Stimulated activated CD8-positive, alpha-beta memory T cell treated with anti-CD3 and anti-CD28 coated beads, Interleukin-12 subunit alpha, Interleukin-12 subunit beta, amount 100 ng/mL, for 4 hours (primary cell): ENCODE measurements around the gene HMX2.

Source experiments
- DNase-seq: peaks from one replicate; pipeline ENCODE4 v3.0.0-alpha.2; 2020; ENCODE audit warnings: low read depth

The HMX2 gene

GRCh38 chr10:123139165-123139520, 8.8 kb upstream of the HMX2 start:
- DNase-seq, result no peak

GRCh38 chr10:123139521-123140163, 8.3 kb upstream of the HMX2 start:
- DNase-seq, result no peak

- no peak for DNase-seq
Measured at GRCh38 chr10:123140164-123140982, 7.6 kb upstream of the HMX2 start.

GRCh38 chr10:123140983-123141390, 6.9 kb upstream of the HMX2 start:
- no peak for DNase-seq

- no peak for DNase-seq
Measured at GRCh38 chr10:123141791-123142700, 5.9 kb upstream of the HMX2 start.

GRCh38 chr10:123142701-123143161, 5.2 kb upstream of the HMX2 start:
- DNase-seq, result no peak

- no peak for DNase-seq
Measured at GRCh38 chr10:123143162-123143824, 4.6 kb upstream of the HMX2 start.

GRCh38 chr10:123143825-123144168, 4.1 kb upstream of the HMX2 start:
- DNase-seq, result no peak

GRCh38 chr10:123144697-123145541, 3.0 kb upstream of the HMX2 start:
- DNase-seq, result no peak

- no peak for DNase-seq
Measured at GRCh38 chr10:123145542-123146012, 2.4 kb upstream of the HMX2 start.

GRCh38 chr10:123146013-123146893, 1.7 kb upstream of the HMX2 start:
- no peak for DNase-seq

GRCh38 chr10:123146894-123147634, 872 bp upstream of the HMX2 start:
- no peak for DNase-seq

GRCh38 chr10:123148414-123149161, 652 bp downstream of the HMX2 start:
- DNase-seq, result no peak

- DNase-seq, result no peak
Measured at GRCh38 chr10:123149162-123149567, 1.2 kb downstream of the HMX2 start.

GRCh38 chr10:123149568-123150270, 1.8 kb downstream of the HMX2 start:
- no peak for DNase-seq

- DNase-seq, result no peak
Measured at GRCh38 chr10:123150271-123150985, 2.5 kb downstream of the HMX2 start.
